ENCODE measurements around the gene TBX19.

DNA sequence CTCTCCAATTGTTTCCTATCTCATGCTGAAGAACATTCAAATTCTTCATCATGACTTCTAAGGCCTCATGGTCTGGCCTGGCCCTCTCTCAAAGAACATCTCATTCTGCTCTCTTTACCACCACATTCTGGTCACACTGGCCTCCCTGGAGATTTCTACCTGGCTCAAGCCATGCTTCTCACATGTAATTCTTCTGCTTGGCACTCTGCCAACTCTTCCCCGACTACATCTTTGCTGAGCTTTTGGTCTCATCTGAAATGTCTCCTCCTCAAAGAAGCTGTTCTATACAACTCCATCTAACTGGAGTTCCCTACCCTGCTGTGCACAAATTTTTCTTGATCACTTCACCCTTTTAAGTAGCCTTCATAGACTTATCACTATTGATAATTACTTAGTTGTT is 1.4 kb upstream of the TBX19 start:
- TF ChIP-seq, protein P1, sequence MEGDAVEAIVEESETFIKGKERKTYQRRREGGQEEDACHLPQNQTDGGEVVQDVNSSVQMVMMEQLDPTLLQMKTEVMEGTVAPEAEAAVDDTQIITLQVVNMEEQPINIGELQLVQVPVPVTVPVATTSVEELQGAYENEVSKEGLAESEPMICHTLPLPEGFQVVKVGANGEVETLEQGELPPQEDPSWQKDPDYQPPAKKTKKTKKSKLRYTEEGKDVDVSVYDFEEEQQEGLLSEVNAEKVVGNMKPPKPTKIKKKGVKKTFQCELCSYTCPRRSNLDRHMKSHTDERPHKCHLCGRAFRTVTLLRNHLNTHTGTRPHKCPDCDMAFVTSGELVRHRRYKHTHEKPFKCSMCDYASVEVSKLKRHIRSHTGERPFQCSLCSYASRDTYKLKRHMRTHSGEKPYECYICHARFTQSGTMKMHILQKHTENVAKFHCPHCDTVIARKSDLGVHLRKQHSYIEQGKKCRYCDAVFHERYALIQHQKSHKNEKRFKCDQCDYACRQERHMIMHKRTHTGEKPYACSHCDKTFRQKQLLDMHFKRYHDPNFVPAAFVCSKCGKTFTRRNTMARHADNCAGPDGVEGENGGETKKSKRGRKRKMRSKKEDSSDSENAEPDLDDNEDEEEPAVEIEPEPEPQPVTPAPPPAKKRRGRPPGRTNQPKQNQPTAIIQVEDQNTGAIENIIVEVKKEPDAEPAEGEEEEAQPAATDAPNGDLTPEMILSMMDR (IDR thresholded peaks at IDR 0.05): no peak
- no peak for TF ChIP-seq POLR2A (IDR thresholded peaks at IDR 0.05)

All from testis (tissue), 2 donors.